KOPT-K1 (cell line): ENCODE measurements around the gene ASB1.
A peak's percentile ranks its signal among the peaks of the same experiment; 100 is the strongest.
"Not testable (repeated sequence)": the region's sequence is repeated elsewhere in the genome, so short reads cannot be mapped to it uniquely, and the experiment has no call there.

Experiments
- H3K27ac ChIP-seq: fragments of 200-600 bp; sonication (generic); 2 replicates; pipeline ENCODE4 v1.5.1; 2016; ENCODE audit warnings: antibody characterized with exemption, mild to moderate bottlenecking, low read depth, low read length; ENCODE audit not compliant: poor library complexity, severe bottlenecking
- H3K36me3 ChIP-seq: fragments of 200-600 bp; sonication (generic); 2 replicates; pipeline ENCODE4 v1.5.1; 2017; ENCODE audit warnings: antibody characterized with exemption, mild to moderate bottlenecking, low read length, moderate library complexity; ENCODE audit not compliant: insufficient read depth
- H3K9me3 ChIP-seq: fragments of 200-600 bp; sonication (generic); 2 replicates; pipeline ENCODE4 v1.5.1; 2017; ENCODE audit warnings: antibody characterized with exemption, low read length, mild to moderate bottlenecking; ENCODE audit not compliant: insufficient read depth, poor library complexity, severe bottlenecking

ASB1 gene

GRCh38 chr2:238396663-238397062 is 30.1 kb upstream of the ASB1 start:
- no peaks in the 10 kb centered on the region for H3K36me3 ChIP-seq
- H3K27ac ChIP-seq = no peak overlapping the region
- H3K9me3 ChIP-seq = no peaks in the 10 kb centered on the region

GRCh38 chr2:238397356-238397755 is 29.4 kb upstream of the ASB1 start:
- Histone ChIP-seq H3K9me3 (no peaks in the 10 kb centered on the region), H3K27ac (no peak overlapping the region), H3K36me3 (no peaks in the 10 kb centered on the region)

- no peaks in the 10 kb centered on the region for H3K36me3 ChIP-seq
- no peak overlapping the region for H3K27ac ChIP-seq
- no peaks in the 10 kb centered on the region for H3K9me3 ChIP-seq
Observed at GRCh38 chr2:238398577-238398976, 28.1 kb upstream of the ASB1 start.

- no peak overlapping the region for H3K27ac ChIP-seq
- H3K9me3 ChIP-seq = no peaks in the 10 kb centered on the region
- no peaks in the 10 kb centered on the region for H3K36me3 ChIP-seq
Observed at GRCh38 chr2:238399094-238399493, 27.6 kb upstream of the ASB1 start.

GRCh38 chr2:238401551-238401950 is 25.2 kb upstream of the ASB1 start:
- H3K27ac ChIP-seq = no peak overlapping the region
- no peaks in the 10 kb centered on the region for H3K9me3 ChIP-seq
- no peaks in the 10 kb centered on the region for H3K36me3 ChIP-seq

GRCh38 chr2:238403632-238404405 is 22.9 kb upstream of the ASB1 start:
- Histone ChIP-seq H3K27ac (no peak overlapping the region), H3K9me3 (no peaks in the 10 kb centered on the region), H3K36me3 (no peaks in the 10 kb centered on the region)

GRCh38 chr2:238404406-238405216 is 22.1 kb upstream of the ASB1 start:
- H3K9me3 ChIP-seq = no peaks in the 10 kb centered on the region
- H3K27ac ChIP-seq = no peak overlapping the region
- no peaks in the 10 kb centered on the region for H3K36me3 ChIP-seq

GRCh38 chr2:238405217-238405555 is 21.5 kb upstream of the ASB1 start:
- H3K9me3 ChIP-seq, H3K36me3 ChIP-seq, H3K27ac ChIP-seq: not testable (repeated sequence)

- no peaks in the 10 kb centered on the region for H3K9me3 ChIP-seq
- no peaks in the 10 kb centered on the region for H3K36me3 ChIP-seq
- H3K27ac ChIP-seq = peak overlapping the region; percentile 29
Observed at GRCh38 chr2:238406221-238406997, 20.3 kb upstream of the ASB1 start.

- Histone ChIP-seq H3K9me3 (no peaks in the 10 kb centered on the region), H3K36me3 (no peaks in the 10 kb centered on the region), H3K27ac (no peak overlapping the region)
Observed at GRCh38 chr2:238406998-238407285, 19.8 kb upstream of the ASB1 start.

- Histone ChIP-seq H3K27ac (no peak overlapping the region), H3K36me3 (no peaks in the 10 kb centered on the region), H3K9me3 (no peaks in the 10 kb centered on the region)
Observed at GRCh38 chr2:238407566-238407965, 19.2 kb upstream of the ASB1 start.

- Histone ChIP-seq H3K36me3 (no peaks in the 10 kb centered on the region), H3K27ac (no peak overlapping the region), H3K9me3 (no peaks in the 10 kb centered on the region)
Observed at GRCh38 chr2:238408615-238409340, 17.9 kb upstream of the ASB1 start.

- Histone ChIP-seq H3K27ac (no peak overlapping the region), H3K9me3 (no peaks in the 10 kb centered on the region), H3K36me3 (no peaks in the 10 kb centered on the region)
Observed at GRCh38 chr2:238409341-238410199, 17.2 kb upstream of the ASB1 start.

GRCh38 chr2:238412067-238412767 is 14.5 kb upstream of the ASB1 start:
- Histone ChIP-seq H3K9me3 (peaks cover 22% of the 10 kb centered on the region), H3K36me3 (no peaks in the 10 kb centered on the region), H3K27ac (no peak overlapping the region)
